ENCODE results near the gene NFASC. TPM values are rescaled to one million over a fixed set of nuclear protein-coding genes. Genes with fewer than 3 reads are reported as not detected.

The NFASC gene
- polyA plus RNA-seq, 3 donors, result 0.08 TPM; not detected in 2

DNA sequence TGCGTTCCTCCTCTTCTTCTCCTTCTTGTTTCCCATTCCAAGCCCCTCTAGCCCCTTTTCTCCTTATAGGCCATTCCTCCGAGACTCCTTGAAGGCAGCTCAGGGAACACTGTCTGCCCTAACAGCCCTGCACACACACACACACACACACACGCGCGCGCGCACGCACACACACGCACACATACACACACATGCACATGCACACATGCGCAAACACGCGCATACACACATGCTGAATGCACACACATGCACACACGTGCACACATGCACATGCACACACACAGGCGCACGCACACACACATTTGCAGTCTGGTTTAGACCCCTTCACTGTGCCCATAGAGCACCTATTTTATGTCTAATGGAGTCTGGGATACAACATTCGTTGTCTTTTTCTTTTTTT is 154.6 kb downstream of the NFASC start:
- no peak for DNase-seq
- TF ChIP-seq, protein P1, sequence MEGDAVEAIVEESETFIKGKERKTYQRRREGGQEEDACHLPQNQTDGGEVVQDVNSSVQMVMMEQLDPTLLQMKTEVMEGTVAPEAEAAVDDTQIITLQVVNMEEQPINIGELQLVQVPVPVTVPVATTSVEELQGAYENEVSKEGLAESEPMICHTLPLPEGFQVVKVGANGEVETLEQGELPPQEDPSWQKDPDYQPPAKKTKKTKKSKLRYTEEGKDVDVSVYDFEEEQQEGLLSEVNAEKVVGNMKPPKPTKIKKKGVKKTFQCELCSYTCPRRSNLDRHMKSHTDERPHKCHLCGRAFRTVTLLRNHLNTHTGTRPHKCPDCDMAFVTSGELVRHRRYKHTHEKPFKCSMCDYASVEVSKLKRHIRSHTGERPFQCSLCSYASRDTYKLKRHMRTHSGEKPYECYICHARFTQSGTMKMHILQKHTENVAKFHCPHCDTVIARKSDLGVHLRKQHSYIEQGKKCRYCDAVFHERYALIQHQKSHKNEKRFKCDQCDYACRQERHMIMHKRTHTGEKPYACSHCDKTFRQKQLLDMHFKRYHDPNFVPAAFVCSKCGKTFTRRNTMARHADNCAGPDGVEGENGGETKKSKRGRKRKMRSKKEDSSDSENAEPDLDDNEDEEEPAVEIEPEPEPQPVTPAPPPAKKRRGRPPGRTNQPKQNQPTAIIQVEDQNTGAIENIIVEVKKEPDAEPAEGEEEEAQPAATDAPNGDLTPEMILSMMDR (IDR thresholded peaks at IDR 0.05), result no peak
- Mint-ChIP-seq H3K9me3 (no peaks in the 10 kb centered on the region), H3K36me3 (no peaks in the 10 kb centered on the region), H3K27me3 (ENCODE audit: low read depth in 3 of 3) (peaks cover 0 to 6% (median 3%) of the 10 kb centered on the region in 3 donors), H3K4me3 (no peak overlapping the region), H3K27ac (no peak overlapping the region), H3K4me1 (no peaks in the 10 kb centered on the region)
- Histone ChIP-seq H3K27ac (ENCODE audit: low read depth in 1 of 2, low read length in 2 of 2) (no peak overlapping the region), H3K9me3 (replicated peaks in 1 of 2; ENCODE audit: control insufficient read depth in 1 of 2, insufficient read depth in 1 of 2, low read length in 2 of 2) (no peaks in the 10 kb centered on the region), H3K4me1 (ENCODE audit: control insufficient read depth in 1 of 2, insufficient read depth in 2 of 2, low read length in 2 of 2) (no peaks in the 10 kb centered on the region), H4K20me1 (ENCODE audit: insufficient read depth, low read length) (no peaks in the 10 kb centered on the region), H3K4me2 (replicated peaks; ENCODE audit: extremely low read depth, low read length, poor library complexity, severe bottlenecking) (no peak overlapping the region), H2AFZ (ENCODE audit: insufficient read depth, low read depth, low read length, poor library complexity, severe bottlenecking) (no peak overlapping the region), H3K79me2 (ENCODE audit: insufficient read depth, low read length) (no peaks in the 10 kb centered on the region), H3K9ac (ENCODE audit: insufficient read depth, low read length, poor library complexity, severe bottlenecking) (no peak overlapping the region), H3K4me3 (replicated peaks in 1 of 3; ENCODE audit: low read depth in 2 of 3, low read length in 3 of 3) (no peak overlapping the region), H3K27me3 (ENCODE audit: control insufficient read depth in 2 of 2, insufficient read depth in 2 of 2, low read length in 2 of 2) (no peaks in the 10 kb centered on the region), H3K36me3 (replicated peaks in 1 of 2; ENCODE audit: control insufficient read depth in 1 of 2, insufficient read depth in 2 of 2, low read length in 2 of 2) (no peaks in the 10 kb centered on the region)
- intact Hi-C loops (cut with micrococcal nuclease), result no loop called here
- 96% methylated on average over 13 of the region's 16 CpGs for WGBS (ENCODE audit: insufficient coverage)

DNA sequence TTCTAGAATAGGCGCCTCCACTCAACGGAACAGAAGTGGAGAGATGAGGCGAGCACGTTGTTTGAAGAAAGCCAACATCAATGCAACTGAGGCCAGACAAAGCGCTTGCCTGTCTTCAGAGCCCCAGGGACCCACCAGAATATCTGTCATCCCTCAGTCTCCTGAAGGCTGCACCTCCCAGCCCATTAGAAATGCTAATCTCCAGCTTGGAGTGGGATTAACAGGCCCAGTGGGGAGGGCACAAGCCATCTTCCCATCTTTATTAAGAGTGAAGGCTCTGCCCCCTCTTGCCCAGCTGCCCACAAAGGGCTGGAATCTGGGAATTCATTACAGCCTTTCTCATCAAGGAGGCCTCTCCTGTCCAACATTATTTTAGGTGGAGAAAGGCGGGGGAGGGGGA is 155.5 kb downstream of the NFASC start:
- Histone ChIP-seq H3K4me2 (replicated peaks; ENCODE audit: extremely low read depth, low read length, poor library complexity, severe bottlenecking) (no peak overlapping the region), H3K9me3 (replicated peaks in 1 of 2; ENCODE audit: control insufficient read depth in 1 of 2, insufficient read depth in 1 of 2, low read length in 2 of 2) (no peaks in the 10 kb centered on the region), H3K4me3 (replicated peaks in 1 of 3; ENCODE audit: low read depth in 2 of 3, low read length in 3 of 3) (no peak overlapping the region), H3K4me1 (ENCODE audit: control insufficient read depth in 1 of 2, insufficient read depth in 2 of 2, low read length in 2 of 2) (no peaks in the 10 kb centered on the region), H3K79me2 (ENCODE audit: insufficient read depth, low read length) (no peaks in the 10 kb centered on the region), H2AFZ (ENCODE audit: insufficient read depth, low read depth, low read length, poor library complexity, severe bottlenecking) (no peak overlapping the region), H3K27ac (ENCODE audit: low read depth in 1 of 2, low read length in 2 of 2) (no peak overlapping the region), H3K9ac (ENCODE audit: insufficient read depth, low read length, poor library complexity, severe bottlenecking) (no peak overlapping the region), H4K20me1 (ENCODE audit: insufficient read depth, low read length) (no peaks in the 10 kb centered on the region), H3K27me3 (ENCODE audit: control insufficient read depth in 2 of 2, insufficient read depth in 2 of 2, low read length in 2 of 2) (no peaks in the 10 kb centered on the region), H3K36me3 (replicated peaks in 1 of 2; ENCODE audit: control insufficient read depth in 1 of 2, insufficient read depth in 2 of 2, low read length in 2 of 2) (no peaks in the 10 kb centered on the region)
- intact Hi-C loops (cut with micrococcal nuclease), result no loop called here
- Mint-ChIP-seq H3K9me3 (no peaks in the 10 kb centered on the region), H3K4me3 (no peak overlapping the region), H3K4me1 (no peaks in the 10 kb centered on the region), H3K36me3 (no peaks in the 10 kb centered on the region), H3K27me3 (ENCODE audit: low read depth in 3 of 3) (peaks cover 0 to 6% (median 2%) of the 10 kb centered on the region in 3 donors), H3K27ac (no peak overlapping the region)
- 98% methylated on average over 5 of the region's 6 CpGs for WGBS (ENCODE audit: insufficient coverage)
- TF ChIP-seq, protein P1 (IDR thresholded peaks at IDR 0.05), result no peak
- DNase-seq, result no peak

Measured in CD14-positive monocyte (primary cell).